IMR-90 (cell line): Measurements from ENCODE around the gene ERC2. TPM values are rescaled to one million over a fixed set of nuclear protein-coding genes. Genes with fewer than 3 reads are reported as not detected.

ENCODE experiments used
- ATAC-seq: fragments of 200-7000 bp; cut with Tn5 transposase; 2 replicates; pipeline ENCODE4 v1.9.1; 2020; ENCODE audit warnings: low read depth, mild to moderate bottlenecking, moderate library complexity
- BruUV-seq: library from RNA; stranded (reverse); fragments of 400-500 nt; replicated peaks from 2 replicates; lab custom pipeline; 2021; lab: Mats Ljungman, UMichigan
- CTCF ChIA-PET: fragments of 300-600 bp; formaldehyde crosslinking; extraction: SDS; loops from one replicate; lab custom pipeline; 2021; ENCODE audit warnings: antibody characterized with exemption; lab: Yijun Ruan, JAX
- POLR2A ChIA-PET: fragments of 300-600 bp; sonication (Branson Sonifier 250); formaldehyde crosslinking; loops from one replicate; lab custom pipeline; 2022; ENCODE audit warnings: antibody characterized with exemption; ENCODE audit not compliant: unreplicated experiment; lab: Charles Lee
- DNase-seq: peaks from one replicate; pipeline ENCODE4 v3.0.0; 2013
- H2AFZ ChIP-seq: replicated peaks from 2 replicates; pipeline ENCODE3; 2013; ENCODE audit warnings: low read length, mild to moderate bottlenecking; ENCODE audit not compliant: poor library complexity
- H2AK5ac ChIP-seq: 2 replicates; pipeline ENCODE4 v1.6.1; 2013; ENCODE audit warnings: low read depth, low read length, inconsistent platforms
- H2AK9ac ChIP-seq: replicated peaks from 2 replicates; pipeline ENCODE3; 2013; ENCODE audit warnings: mild to moderate bottlenecking, low read depth, low read length, moderate library complexity; ENCODE audit not compliant: poor library complexity
- H2BK120ac ChIP-seq: 2 replicates; pipeline ENCODE4 v1.6.1; 2013; ENCODE audit warnings: low read depth, low read length, inconsistent platforms
- H2BK15ac ChIP-seq: 3 replicates; pipeline ENCODE4 v1.6.1; 2013; ENCODE audit warnings: low read depth, low read length, inconsistent platforms
- H2BK20ac ChIP-seq: 2 replicates; pipeline ENCODE4 v1.6.1; 2013; ENCODE audit warnings: low read depth, mild to moderate bottlenecking, inconsistent platforms, low read length, moderate library complexity
- H2BK5ac ChIP-seq: 2 replicates; pipeline ENCODE4 v1.6.1; 2013; ENCODE audit warnings: mild to moderate bottlenecking, low read depth, low read length, inconsistent platforms; ENCODE audit not compliant: poor library complexity, severe bottlenecking
- H3K14ac ChIP-seq: replicated peaks from 2 replicates; pipeline ENCODE4 v1.6.1; 2013; ENCODE audit warnings: low read depth, low read length, inconsistent platforms
- H3K18ac ChIP-seq: 2 replicates; pipeline ENCODE4 v1.6.1; 2013; ENCODE audit warnings: low read depth, low read length, control low read depth
- H3K23ac ChIP-seq: 2 replicates; pipeline ENCODE4 v1.6.1; 2013; ENCODE audit warnings: low read depth, low read length, inconsistent platforms
- H3K27ac ChIP-seq: 2 replicates; pipeline ENCODE4 v1.5.1; 2013; ENCODE audit warnings: mild to moderate bottlenecking, control low read depth, low read length; ENCODE audit not compliant: insufficient read depth
- H3K27me3 ChIP-seq: 2 replicates; pipeline ENCODE4 v1.6.1; 2013; ENCODE audit warnings: low read length; ENCODE audit not compliant: control insufficient read depth, insufficient read depth
- H3K36me3 ChIP-seq: 2 replicates; pipeline ENCODE4 v1.6.1; 2013; ENCODE audit warnings: low read length, mixed read lengths; ENCODE audit not compliant: control insufficient read depth, insufficient read depth
- H3K4ac ChIP-seq: 2 replicates; pipeline ENCODE4 v1.6.1; 2013; ENCODE audit warnings: low read depth, low read length, inconsistent platforms
- H3K4me1 ChIP-seq: 2 replicates; pipeline ENCODE4 v1.6.1; 2013; ENCODE audit warnings: low read length, mixed read lengths; ENCODE audit not compliant: control insufficient read depth, insufficient read depth
- H3K4me2 ChIP-seq: 2 replicates; pipeline ENCODE4 v1.6.1; 2013; ENCODE audit warnings: low read depth, mild to moderate bottlenecking, control low read depth, low read length, moderate library complexity
- H3K4me3 ChIP-seq: 2 replicates; pipeline ENCODE4 v1.5.1; 2013; ENCODE audit warnings: low read depth, mild to moderate bottlenecking, control low read depth, low read length, moderate library complexity; ENCODE audit not compliant: insufficient read depth
- H3K56ac ChIP-seq: 2 replicates; pipeline ENCODE4 v1.6.1; 2013; ENCODE audit warnings: low read length, inconsistent platforms; ENCODE audit not compliant: insufficient read depth; ENCODE audit errors: extremely low read depth
- H3K79me1 ChIP-seq, 2 experiments: 2 replicates each; pipeline ENCODE4 v1.6.1; 2013; ENCODE audit warnings: low read length in 2 of 2, inconsistent platforms in 1 of 2, low read depth in 1 of 2
- H3K9ac ChIP-seq: 2 replicates; pipeline ENCODE4 v1.6.1; 2013; ENCODE audit warnings: low read depth, low read length, control low read depth
- H3K9me1 ChIP-seq: 2 replicates; pipeline ENCODE4 v1.6.1; 2013; ENCODE audit warnings: low read length, inconsistent platforms; ENCODE audit not compliant: insufficient read depth
- H3K9me3 ChIP-seq: 2 replicates; pipeline ENCODE4 v1.6.1; 2013; ENCODE audit warnings: low read length; ENCODE audit not compliant: control insufficient read depth, insufficient read depth
- H4K20me1 ChIP-seq: 2 replicates; pipeline ENCODE4 v1.6.1; 2013; ENCODE audit warnings: low read length, inconsistent platforms; ENCODE audit not compliant: insufficient read depth
- H4K5ac ChIP-seq: 2 replicates; pipeline ENCODE4 v1.6.1; 2013; ENCODE audit warnings: mild to moderate bottlenecking, low read depth, low read length, control low read depth
- H4K8ac ChIP-seq, 2 experiments: 2 replicates each; pipeline ENCODE4 v1.6.1; 2013; ENCODE audit warnings: low read depth in 2 of 2, low read length in 2 of 2, control low read depth in 1 of 2, inconsistent platforms in 1 of 2
- H4K91ac ChIP-seq: 2 replicates; pipeline ENCODE4 v1.6.1; 2013; ENCODE audit warnings: low read depth, low read length, inconsistent platforms; ENCODE audit not compliant: insufficient read depth
- BHLHE40 ChIP-seq: fragments of 150-350 bp; IDR thresholded peaks from 2 replicates; pipeline ENCODE4 v1.6.1; 2016; ENCODE audit warnings: mild to moderate bottlenecking, low read depth, low read length
- ELK1 ChIP-seq: fragments of 150-350 bp; IDR thresholded peaks from 2 replicates; pipeline ENCODE4 v1.6.1; 2016; ENCODE audit warnings: low read depth, mild to moderate bottlenecking, low read length, moderate library complexity, borderline replicate concordance
- MAFK ChIP-seq: IDR thresholded peaks from 2 replicates; pipeline ENCODE4 v1.6.1; 2012; ENCODE audit warnings: low read depth, low read length, improper control_type of control experiment
- RAD21 ChIP-seq: IDR thresholded peaks from 2 replicates; pipeline ENCODE4 v1.6.1; 2012; ENCODE audit warnings: low read length, improper control_type of control experiment
- RFX5 ChIP-seq: IDR thresholded peaks from 2 replicates; pipeline ENCODE4 v1.8.0; 2012; ENCODE audit warnings: low read depth, mild to moderate bottlenecking, low read length, moderate library complexity
- dilution Hi-C: fragments of 300-500 bp; cut with HindIII; formaldehyde crosslinking; loops from one replicate; pipeline ENCODE4 v1.14.3; 2018; ENCODE audit warnings: low sequenced_read_pairs; ENCODE audit not compliant: unreplicated experiment
- in situ Hi-C: fragments of 300-500 bp; cut with MboI; formaldehyde crosslinking; loops from 3 replicates; pipeline ENCODE4 v1.14.3; 2019; ENCODE audit warnings: low sequenced_read_pairs, inconsistent platforms, mixed read lengths
- intact Hi-C: fragments of 100-400 bp; cut with micrococcal nuclease; formaldehyde crosslinking; loops from 2 replicates; pipeline ENCODE4 v1.10.0; 2022
- polyA plus RNA-seq, 3 experiments: library from polyadenylated mRNA; depleted of rRNA; stranded (reverse); fragments of >200 nt; gene quantifications; 2 replicates each; pipeline ENCODE4 v1.2.3, GENCODE V29; 2012; ENCODE audit warnings: low replicate concordance in 1 of 3
- total RNA-seq: library from RNA; depleted of rRNA; stranded (reverse); fragments of >200 nt; gene quantifications from 2 replicates; pipeline ENCODE4 v1.2.3, GENCODE V29; 2012

Gene ERC2
- total and polyA plus RNA-seq, 2 of the 4 experiments (the other 2 are of a cell fraction) = 0.17 to 0.18 TPM

GRCh38 chr3:55716044-55716443 is 752.2 kb downstream of the ERC2 start:
- H3K23ac ChIP-seq = no peak overlapping the region
- H4K91ac ChIP-seq = no peak overlapping the region
- no peak overlapping the region for H2BK120ac ChIP-seq
- no peak overlapping the region for H4K5ac ChIP-seq
- no peak overlapping the region for H2BK20ac ChIP-seq
- H3K27me3 ChIP-seq = no peaks in the 10 kb centered on the region; the same call in 1 of the 2 replicates
- no peak overlapping the region for H3K4me2 ChIP-seq
- no peak overlapping the region for H2AFZ ChIP-seq
- H3K9me3 ChIP-seq = no peaks in the 10 kb centered on the region
- peaks cover 0 to 5% of the 10 kb centered on the region in 2 experiments; a peak in 1 of 4 replicates for H3K79me1 ChIP-seq
- in situ Hi-C loops = no loop called here
- no peak overlapping the region for H4K8ac ChIP-seq
- intact Hi-C loops = loop anchor here (5.0 kb wide), 1 partner anchor 159 kb away; no protein-coding TSS in a partner anchor
- H3K56ac ChIP-seq = no peak overlapping the region
- H3K14ac ChIP-seq = no peak overlapping the region
- no TSS peak for BruUV-seq
- POLR2A ChIA-PET = no interaction called here
- H2BK15ac ChIP-seq = no peak overlapping the region
- no peak overlapping the region for H3K18ac ChIP-seq
- H3K36me3 ChIP-seq = no peaks in the 10 kb centered on the region
- no peak overlapping the region for H3K9ac ChIP-seq
- no peak overlapping the region for H2AK9ac ChIP-seq
- no peaks in the 10 kb centered on the region for H4K20me1 ChIP-seq
- dilution Hi-C loops = no loop called here
- no peak for ATAC-seq
- H3K4me3 ChIP-seq = no peak overlapping the region
- H3K4me1 ChIP-seq = peaks cover 2% of the 10 kb centered on the region
- H2AK5ac ChIP-seq = no peak overlapping the region
- H3K4ac ChIP-seq = no peak overlapping the region
- H3K9me1 ChIP-seq = peaks cover 5% of the 10 kb centered on the region; the same call in 1 of the 2 replicates
- no peak for DNase-seq
- no peak overlapping the region for H3K27ac ChIP-seq
- TF ChIP-seq BHLHE40 (no peak), RAD21 (no peak), RFX5 (no peak), ELK1 (no peak), MAFK (no peak)
- no peak overlapping the region for H2BK5ac ChIP-seq
- CTCF ChIA-PET = interaction anchor here (1.0 kb wide), 1 partner anchor 30 kb away, joined by 3 read pairs; no protein-coding TSS in a partner anchor
